Measurements from ENCODE around the gene SIRT3. TPM values are rescaled to one million over a fixed set of nuclear protein-coding genes. Genes with fewer than 3 reads are reported as not detected.

SIRT3 gene
- total RNA-seq, 1 donor from 2014 or later: 6.0 TPM

Other genes starting within 250 kb of the SIRT3 start
- gene SCGB1C1, start 43.3 kb downstream of the SIRT3 start, total RNA-seq: not detected in 2 replicates
- gene BET1L, start 28.9 kb downstream of the SIRT3 start, total RNA-seq: 8.9 and 11.3 TPM in 2 replicates
- gene RIC8A, start 28.6 kb downstream of the SIRT3 start, total RNA-seq: 122 and 160 TPM in 2 replicates
- gene PSMD13, start 634 bp upstream of the SIRT3 start, total RNA-seq: 141 and 161 TPM in 2 replicates
- not detected in 2 replicates for gene NLRP6, start 42.1 kb upstream of the SIRT3 start, total RNA-seq
- 7.6 and 10.1 TPM in 2 replicates for gene PGGHG, start 52.8 kb upstream of the SIRT3 start, total RNA-seq
- not detected in 2 replicates for gene IFITM5, start 63.2 kb upstream of the SIRT3 start, total RNA-seq
- gene IFITM2, start 71.5 kb upstream of the SIRT3 start, total RNA-seq: 32.1 and 71.9 TPM in 2 replicates
- gene IFITM1, start 77.7 kb upstream of the SIRT3 start, total RNA-seq: 0.20 and 0.87 TPM in 2 replicates
- 37.3 and 51.6 TPM in 2 replicates for gene IFITM3, start 84.5 kb upstream of the SIRT3 start, total RNA-seq
- gene B4GALNT4, start 133.2 kb upstream of the SIRT3 start, total RNA-seq: 0.20 and 0.65 TPM in 2 replicates
- gene PKP3, start 157.9 kb upstream of the SIRT3 start, total RNA-seq: 0.22 and 0.40 TPM in 2 replicates
- 32.9 and 35.7 TPM in 2 replicates for gene SIGIRR, start 178.7 kb upstream of the SIRT3 start, total RNA-seq
- 0.44 and 0.99 TPM in 2 replicates for gene ANO9, start 205.7 kb upstream of the SIRT3 start, total RNA-seq
- 21.8 and 31.7 TPM in 2 replicates for gene PTDSS2, start 213.9 kb upstream of the SIRT3 start, total RNA-seq